ENCODE measurements around the gene KIF5A.

KIF5A gene

DNA sequence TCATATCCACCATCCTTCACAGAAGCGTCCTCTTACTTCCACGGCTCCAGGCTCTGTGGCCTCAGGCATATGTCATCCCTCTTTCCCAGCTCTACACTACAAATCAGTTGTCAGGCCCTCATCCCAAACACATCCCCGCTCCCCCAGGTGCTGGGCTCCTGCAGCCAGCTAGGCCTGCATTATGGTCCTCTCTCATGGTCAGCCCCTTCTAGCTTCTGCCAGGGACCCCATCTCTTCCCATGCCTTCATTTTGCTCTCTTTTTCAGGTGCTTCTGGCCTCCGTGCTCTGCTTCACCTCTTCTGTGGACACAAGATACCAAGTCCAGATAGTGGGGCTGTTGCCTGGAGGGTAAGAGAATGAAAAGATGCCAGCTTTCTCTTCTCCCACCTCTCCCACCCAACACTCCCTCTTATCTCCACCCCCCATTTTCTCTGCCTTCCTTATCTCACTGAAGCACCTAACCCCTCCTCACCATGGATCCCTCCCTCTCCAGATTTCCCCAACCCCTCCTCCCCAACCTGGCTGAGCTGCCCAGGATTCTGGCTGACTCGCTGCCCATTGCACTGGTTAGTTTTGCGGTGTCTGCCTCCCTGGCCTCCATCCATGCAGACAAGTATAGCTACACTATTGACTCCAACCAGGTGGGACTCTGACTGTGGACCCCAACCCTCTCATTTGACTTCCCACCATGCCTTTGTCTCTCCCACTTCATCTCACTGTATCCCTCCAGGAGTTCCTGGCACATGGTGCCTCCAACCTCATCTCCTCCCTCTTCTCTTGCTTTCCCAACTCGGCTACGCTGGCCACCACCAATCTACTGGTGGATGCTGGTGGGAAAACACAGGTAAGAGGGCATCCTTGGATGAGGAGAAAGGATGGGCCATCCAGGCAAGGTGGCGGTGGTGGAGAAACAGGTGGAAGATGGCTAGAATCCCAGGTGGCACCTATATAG, 72.7 kb downstream of the KIF5A start:
- peak; percentile 45 for DNase-seq

DNA sequence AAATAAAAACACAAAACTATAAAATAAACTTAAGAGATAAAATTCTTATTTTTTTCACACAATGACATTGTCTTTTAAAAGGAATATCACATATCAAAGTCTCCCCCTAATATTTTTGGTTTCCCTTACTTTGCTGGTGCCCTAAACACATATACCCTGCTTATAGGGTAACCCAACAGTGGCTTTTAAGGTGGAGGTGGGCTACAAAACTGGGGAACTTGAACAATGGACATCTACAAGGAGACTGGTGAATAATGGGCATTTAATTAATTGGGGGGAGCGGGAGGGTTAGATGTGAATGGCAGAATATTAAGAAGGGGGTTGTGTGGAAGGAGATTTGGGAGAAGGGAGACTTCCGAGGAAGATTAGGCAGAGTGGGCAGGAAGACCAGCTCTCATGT, 73.5 kb downstream of the KIF5A start:
- DNase-seq: no peak

DNA sequence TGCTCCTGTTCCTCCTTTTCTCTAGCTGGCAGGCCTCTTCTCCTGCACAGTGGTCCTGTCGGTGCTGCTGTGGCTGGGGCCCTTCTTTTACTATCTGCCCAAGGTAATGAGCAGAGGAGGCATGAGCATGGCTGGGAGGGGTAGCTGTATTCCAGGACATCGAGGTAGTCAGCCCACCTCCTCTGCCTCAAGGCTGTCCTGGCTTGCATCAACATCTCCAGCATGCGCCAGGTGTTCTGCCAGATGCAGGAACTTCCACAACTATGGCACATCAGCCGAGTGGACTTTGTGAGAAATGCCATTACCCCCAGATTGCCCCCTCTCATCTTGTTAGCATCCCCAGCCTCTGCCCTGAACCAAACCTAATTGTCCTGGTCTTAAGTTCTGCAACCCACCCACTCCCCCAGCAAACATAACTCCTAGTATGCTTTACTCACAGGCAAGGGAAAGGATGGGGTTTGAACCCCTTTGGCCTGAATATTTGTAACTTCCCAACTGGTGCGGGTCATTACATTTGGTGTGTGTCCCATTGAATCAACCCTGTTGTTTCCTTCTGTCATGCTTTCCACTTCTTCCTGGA, 74.1 kb downstream of the KIF5A start:
- DNase-seq: peak; percentile 42

DNA sequence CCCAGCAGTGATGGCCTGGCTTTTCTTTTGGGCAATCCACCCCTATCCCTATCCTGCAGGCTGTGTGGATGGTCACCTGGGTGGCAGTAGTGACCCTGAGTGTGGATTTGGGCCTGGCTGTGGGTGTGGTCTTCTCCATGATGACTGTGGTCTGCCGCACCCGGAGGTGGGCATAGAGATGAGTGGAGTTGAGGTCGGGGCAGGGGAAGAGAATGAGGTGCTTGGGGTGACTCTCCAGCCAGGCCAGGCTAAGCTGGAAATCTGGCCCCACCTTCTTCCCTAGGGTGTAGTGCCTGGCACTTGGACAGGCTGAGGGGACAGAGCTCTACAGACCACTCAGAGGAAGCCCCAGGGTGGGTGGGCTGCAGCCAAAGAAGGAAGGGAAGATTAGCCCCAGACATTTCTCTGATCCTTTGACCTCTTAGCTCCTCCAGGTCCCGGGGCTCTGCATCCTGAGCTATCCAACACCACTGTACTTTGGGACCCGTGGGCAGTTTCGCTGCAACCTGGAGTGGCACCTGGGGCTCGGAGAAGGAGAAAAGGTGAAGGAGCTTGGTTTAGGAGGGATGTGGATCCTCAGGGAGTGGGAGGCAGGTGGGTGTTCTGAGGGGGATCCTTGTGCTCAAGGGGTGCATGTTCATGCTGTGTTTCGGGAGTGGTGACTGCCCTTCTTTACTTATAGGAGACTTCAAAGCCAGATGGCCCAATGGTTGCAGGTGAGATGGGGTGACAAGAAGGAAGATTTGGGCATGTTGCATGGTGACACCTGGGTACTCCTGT, 74.8 kb downstream of the KIF5A start:
- peak; percentile 48 for DNase-seq

DNA sequence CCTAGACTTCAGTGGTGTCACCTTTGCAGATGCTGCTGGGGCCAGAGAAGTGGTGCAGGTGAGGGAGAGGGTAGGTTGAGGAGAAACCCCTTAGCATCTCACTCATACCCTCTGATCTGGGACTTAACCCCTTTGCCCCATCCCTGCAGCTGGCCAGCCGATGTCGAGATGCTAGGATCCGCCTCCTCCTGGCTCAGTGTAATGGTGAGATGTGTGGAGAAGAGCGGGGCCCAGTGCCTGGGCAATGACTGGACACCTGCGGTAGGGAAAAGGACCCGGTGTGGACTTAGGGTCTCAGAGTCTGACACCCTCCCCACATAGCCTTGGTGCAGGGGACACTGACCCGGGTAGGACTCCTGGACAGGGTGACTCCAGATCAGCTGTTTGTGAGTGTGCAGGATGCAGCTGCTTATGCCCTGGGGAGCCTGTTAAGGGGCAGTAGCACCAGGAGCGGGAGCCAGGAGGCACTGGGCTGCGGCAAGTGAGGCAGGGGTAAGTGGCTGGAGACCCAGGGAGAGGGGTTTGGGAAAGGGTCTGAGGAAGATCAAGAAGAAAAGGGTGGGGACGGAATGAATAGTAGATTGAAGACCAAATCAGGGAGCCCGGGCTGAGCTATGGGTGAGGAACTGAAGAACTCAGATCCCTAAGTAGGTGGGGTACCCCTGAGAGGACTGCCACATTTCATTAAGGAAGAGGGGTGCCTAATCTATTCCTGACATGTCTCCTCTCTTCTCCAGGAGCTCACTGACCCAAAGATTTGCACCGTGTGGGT, 75.6 kb downstream of the KIF5A start:
- peak; percentile 48 for DNase-seq

DNA sequence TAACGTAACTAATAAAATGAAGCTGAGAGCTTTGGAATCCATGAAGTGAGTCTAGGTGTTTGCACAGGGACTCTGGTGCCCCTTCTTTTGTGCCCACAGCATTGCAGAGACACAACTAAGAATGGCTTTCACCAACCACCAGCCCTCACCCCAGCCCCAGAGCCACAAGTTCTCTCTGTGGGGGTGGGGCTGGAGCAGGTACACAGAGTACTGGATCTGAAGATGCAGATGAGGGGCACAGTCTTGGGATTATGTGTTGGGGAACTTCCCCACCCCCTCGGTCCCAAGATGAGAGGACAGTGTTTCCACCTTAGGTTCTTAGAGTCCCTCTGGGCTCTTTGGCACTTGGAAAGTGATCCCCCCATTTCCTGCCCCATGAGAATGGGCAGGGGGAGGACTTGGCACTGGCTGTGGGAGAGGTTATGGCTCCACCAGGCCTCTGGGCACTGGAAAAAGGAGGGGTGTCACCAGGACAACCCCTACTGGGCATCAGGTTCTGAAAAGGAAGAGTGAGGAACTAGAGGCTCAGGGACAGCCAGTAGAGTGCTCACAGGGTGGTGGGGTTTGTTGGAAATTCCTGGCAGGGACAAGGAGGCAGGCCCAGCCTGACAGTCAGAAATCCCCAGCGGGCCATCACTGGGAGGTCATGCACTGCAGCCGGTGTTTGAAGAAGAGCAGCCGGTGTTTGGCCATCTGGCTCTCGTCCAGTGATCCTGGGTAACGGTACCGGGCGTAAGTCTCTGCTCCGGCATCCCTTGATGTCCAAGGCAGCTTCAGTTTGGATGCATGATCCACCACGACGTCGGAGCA, 76.5 kb downstream of the KIF5A start:
- DNase-seq: peak; percentile 44

DNA sequence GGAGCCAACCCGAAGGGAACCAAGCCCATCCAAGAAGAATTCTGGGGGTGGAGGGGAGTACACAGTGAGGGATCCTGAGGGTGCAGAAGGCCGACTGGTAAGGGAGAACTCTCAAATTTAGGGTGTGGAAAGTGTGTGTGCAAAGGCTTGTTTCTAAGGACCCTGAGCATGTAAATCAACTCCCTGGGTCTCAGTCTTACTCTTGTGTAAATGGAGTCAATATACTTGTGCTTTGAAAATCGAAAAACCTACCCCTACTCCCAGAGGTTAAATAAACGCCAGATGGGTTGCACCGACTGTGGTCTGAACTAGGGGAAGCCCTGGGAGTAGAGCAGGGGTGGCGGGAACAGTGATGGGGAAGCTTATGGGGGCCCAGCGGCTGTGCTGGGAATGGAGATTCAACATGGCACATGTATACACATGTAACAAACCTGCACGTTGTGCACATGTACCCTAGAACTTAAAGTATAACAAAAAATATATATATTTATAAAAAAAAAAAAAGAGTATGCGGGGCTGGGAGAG, 77.1 kb downstream of the KIF5A start:
- no peak for DNase-seq

DNA sequence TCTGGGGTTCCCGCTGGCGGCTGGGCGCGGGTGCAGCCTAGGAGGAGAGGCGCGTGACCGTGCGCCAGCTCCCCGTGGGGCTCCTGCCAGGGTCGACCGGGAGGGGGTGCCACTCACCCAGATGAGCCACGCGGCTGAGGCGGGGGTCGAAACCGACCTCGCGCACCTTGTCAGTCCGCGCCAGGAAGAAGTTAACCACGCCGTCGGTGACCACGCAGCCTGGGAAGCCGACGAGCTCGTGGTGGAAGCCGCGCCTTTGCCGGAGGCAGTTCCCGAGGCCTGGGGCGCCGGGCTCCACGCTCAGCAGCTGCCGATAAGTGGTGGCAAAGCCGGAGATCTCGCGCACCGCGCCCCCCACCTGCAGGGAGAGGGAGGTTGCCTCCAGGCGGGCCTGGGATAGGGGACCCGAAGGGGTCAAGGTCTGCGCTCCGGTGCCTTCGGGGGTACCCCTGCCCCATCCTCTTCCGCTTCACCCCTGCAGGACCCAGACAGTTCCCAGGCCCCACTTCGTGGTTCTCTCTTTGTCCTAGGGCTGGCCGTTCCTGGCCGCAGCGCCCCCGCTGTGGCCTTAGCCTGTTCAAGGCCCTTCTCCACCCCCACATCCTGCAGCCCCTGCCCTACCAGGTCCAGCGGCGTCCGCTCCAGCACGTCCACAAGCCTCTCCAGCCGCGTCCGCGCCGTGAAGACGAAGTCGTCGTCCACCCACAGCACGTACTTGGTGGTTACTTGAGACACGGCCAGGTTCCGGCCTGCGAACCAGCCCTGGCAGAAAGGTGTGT, 77.8 kb downstream of the KIF5A start:
- peak; percentile 64 for DNase-seq

DNA sequence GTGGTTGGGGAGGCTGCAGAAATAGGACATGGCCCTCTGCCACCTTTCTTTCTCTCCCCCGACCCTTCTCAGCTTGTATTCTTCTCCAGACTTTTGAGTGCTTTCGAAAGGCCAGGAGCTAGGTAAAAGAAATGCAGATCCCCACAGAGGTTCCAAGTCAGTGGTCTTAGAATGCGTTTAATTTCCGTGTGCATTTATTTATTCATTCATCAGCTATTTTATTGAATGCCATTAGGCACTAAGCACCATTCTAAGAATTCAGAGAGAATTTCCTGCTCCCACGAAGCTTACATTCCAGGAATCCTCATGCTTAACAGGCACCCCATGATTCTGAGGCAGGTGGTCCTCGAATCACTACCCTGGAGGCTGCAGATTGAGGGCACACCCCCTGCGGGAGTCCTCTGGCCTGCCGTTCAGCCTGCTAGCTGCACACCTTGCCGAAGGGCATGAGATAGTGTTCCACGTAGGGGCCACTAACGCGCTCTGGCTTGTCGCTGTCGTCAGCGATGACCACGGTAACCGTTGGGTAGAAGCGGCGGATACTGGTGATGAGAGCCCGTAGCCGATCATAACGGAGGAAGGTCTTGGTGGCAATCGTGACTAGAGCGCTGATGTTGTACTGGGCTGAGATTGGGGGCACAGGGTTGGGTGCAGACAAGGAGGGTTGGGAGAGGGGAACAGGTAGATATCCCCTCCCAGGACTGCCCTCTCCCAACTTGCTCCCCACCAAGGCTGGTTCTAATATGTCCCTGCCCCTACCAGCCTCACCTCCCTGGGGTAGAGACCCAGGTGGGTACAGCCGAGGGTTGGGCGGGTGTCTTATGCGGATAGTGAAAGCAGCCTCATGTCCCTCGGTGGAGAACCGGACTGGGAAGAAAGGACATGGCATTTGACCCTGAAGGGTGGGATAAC, 78.7 kb downstream of the KIF5A start:
- no peak for DNase-seq

DNA sequence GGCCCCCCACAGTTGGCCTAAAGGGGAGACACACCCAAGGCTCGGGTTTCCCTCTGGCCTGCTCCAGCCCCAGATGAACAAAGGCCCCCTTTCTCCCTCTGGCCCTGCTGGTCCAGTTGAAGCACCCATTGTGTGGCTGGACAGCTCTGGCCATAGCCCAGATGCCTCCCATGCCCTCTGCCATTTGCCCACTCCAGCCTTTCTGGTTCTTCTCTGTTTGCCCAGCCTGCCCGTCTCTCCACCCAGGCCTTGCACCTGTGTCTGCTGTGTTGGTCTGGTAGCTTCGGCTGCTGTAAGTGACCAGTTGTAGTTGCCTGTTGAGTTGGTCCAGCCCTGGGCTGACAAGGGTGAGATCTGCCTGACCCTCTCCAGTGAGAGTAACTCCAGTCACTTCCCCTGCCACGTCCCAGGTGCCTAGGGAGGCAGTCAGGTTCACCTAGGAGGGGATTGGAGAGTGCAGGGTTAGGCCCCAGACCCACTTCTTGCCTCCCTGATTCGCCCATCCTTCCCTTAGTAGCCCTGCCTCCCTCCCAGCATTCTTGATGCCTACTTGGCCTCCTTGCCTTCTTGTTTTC, 80.1 kb downstream of the KIF5A start:
- DNase-seq: peak; percentile 54

DNA sequence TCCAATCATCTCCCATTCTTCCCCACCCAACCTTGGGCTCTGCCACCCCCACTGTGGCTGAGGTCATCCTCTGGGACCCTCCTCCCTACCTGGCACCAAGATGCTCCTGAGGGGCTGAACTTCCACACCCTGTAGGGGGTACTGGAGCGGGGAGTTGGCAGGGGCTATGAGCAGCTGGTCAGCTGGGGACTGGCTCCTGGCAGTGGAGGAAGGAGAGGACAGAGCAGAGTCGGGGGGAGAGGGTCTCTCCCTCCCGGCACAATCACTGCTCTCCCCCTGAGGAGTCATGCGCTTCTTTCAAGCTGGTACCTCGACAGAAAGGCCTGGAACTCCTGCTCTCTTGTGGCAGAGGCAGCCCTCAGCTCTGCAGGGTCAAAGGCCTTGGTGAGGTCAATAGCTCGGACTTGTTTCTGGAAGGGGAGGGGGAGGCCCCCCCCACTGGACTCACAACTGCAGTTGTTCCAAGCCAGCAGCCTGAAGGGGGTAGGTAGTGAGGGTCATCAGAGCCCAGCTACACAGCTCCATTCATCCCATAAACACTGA, 81.1 kb downstream of the KIF5A start:
- DNase-seq: no peak

DNA sequence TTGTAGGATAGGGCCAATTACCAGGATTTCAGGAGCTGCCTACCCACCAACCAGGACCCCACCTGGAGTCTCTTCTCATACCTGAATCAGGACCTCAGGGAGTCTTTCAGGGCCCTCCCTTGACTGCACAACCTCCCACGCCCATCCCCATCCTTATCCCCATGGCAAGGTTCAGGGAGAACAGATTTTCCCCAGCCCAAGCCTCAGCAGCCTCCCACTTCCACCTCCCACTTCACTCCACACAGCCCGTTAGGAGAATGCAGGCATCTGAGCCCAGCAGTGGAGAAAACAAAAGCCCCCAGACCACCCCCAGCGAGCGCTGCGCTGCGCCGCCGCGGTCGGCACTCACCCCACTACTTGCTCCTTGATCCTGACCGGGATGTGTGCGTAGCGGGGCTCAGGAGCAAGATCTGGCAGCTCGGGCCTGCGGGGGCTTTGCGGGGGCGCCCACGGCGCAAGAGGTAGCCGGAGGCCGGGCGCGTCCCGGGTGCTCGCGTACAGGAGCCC, 81.8 kb downstream of the KIF5A start:
- peak; percentile 60 for DNase-seq

DNA sequence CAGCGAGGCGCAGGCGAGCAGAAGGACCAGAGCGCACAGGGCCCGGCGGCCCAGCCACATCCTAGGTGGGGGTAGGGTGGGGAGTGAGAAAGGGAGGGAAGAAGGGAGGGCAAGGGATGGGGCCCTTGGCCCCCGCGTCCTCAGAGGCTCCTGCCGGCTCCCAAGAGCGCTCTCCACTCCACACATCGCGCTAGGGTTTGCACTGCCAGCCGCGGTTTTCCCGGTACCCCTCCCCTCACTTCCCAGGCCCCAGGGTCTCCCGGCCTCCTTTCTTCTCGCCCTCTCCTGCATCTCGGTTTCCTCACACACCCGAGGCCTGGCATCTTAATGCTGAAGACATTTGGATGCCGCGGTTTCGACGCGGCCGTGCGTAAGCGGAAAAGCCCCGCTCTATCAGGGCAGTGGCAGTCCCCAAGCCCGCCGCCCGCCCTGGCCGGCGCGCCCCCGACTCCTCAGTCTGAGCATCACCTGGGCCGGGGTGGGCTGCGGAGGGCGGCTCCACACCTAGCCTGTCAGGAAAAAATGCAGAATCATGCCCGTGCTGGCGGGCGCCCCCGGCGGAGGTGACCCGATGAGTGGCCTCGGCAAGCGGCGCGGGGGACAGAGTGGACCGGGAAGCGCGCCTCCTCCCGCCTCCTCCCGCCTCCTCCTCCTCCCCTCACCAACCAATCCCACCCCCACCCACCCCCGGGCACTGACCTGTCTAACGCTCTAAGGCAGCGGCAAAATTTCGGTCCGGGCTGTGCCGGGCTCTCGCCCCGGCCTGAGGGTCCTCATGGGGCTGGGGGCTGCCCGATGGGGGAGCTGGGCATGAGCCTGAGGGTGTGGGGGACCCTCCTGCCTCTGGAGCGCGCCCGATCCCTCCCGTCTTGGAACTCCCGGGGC, 82.5 kb downstream of the KIF5A start:
- peak; percentile 75 for DNase-seq

DNA sequence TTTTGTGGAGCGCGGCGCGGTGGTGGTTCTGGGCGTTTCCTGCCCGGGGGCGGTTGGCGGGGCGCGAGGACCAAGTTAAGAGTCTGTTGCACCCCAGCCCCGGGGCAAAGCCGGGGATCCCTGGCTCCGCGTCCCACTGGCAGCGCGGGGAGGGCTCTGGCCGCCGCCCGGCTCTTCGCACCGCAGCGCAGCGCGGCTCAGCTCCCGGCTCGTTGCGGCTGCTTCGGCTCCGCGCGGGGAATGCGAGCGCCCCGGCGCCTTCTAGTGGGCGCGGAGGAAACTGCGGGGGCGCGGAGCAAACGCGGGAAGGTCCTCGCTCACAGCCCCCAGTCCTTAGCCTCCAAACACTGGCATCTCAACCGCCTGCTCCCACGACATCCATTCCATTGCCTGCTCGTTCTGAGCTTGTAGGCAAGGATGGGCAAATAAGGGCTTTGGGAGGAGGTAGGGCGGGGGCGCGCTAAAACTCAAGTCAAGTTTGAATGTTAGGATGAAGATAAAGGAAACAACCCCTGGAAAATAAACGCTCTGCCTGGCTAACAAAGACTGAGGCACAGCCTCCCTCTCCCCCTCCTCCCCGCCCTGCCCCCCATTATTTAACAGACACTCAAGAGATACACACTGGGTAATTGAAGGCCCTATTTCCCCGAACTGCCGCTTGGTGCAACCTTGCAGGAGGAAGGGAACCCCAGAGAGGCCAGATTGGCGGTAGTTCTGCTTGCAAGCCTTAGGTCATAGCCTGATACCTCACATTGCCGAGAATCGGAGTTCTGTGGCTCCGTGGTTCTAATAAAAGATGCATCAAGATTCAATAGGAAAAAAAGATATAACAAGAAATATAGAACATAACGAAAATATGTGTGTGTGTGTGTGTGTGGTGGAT, 83.4 kb downstream of the KIF5A start, which contains the start of gene B4GALNT1:
Gene B4GALNT1 (minus strand): TSS at position 244 of the 883 bp plus-strand sequence. CDS start 1,069 bp downstream, outside the sequence.
- peak; percentile 87 for DNase-seq

All from islet precursor cell (in vitro differentiated cells).